Left renal pelvis (tissue), 4 donors: ENCODE results near the gene CD84. TPM values are rescaled to one million over a fixed set of nuclear protein-coding genes. Genes with fewer than 3 reads are reported as not detected.
"Not testable (repeated sequence)": the region's sequence is repeated elsewhere in the genome, so short reads cannot be mapped to it uniquely, and the experiment has no call there.

Experiments
- DNase-seq, 4 donors: peaks; one replicate each; pipeline ENCODE4 v3.0.0-alpha.2; 2013; ENCODE audit warnings: low read depth in 4 of 4, low spot score in 3 of 4
- polyA plus RNA-seq, 4 donors: library from polyadenylated mRNA; unstranded; fragments of 120-200 nt; gene quantifications; one replicate each; pipeline ENCODE4 v1.2.1, GENCODE V29; 2013; ENCODE audit not compliant: insufficient read length in 4 of 4

The CD84 gene
- polyA plus RNA-seq, 4 donors = 0.80 to 2.0 (median 1.2) TPM

DNA sequence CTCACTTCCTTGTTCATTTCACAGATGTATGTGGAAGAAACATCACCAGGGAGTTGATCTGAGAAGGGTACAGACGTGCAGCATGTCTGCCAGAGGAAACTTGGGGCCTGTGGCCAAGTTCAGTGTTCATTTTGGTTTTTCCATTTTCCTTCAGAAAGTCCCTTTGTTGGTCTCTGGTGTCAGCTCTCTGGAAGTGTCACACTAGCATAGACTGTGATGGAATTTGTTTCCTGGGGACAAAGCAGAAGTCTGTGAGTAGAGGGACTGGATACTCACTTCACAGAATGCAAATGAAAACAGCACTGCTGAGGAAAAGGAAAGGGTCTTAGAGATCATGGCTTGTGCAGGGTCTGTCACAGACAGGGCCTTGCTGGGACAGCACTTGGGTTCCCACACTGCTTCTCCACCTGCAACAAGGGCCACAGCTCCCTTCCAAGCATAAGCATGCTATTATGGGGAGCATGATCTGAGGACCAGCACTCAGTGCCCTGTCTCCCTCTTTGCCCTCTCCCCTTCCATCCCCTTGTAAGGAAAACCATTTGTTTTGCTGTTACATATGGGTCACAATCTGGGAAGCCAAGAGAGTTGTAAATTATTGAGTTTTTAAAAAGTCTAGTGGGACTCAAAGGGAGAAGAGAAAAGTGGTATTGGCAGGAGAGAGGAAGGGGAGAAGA lies 31.4 kb upstream of the CD84 start:
- no peak for DNase-seq

DNA sequence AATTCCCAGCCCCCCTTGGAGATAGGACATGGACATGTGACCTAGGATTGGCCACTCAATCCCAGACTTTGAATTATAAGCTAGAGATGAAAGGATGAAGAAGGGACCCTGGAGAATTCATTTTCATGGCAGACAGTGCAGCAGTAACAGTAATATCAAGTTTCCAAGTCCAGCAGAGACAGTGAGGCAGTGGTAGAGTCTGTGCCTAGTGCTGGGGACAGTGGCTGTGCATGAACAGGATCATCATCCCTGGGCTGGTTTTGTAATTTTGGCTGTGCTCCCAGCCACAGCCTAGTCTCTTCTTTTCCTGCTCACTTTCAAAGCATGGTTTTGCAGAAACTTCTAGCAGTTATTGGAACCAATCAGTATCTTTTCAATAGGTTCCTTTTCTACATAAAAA lies 29.6 kb upstream of the CD84 start:
- no peak for DNase-seq

DNA sequence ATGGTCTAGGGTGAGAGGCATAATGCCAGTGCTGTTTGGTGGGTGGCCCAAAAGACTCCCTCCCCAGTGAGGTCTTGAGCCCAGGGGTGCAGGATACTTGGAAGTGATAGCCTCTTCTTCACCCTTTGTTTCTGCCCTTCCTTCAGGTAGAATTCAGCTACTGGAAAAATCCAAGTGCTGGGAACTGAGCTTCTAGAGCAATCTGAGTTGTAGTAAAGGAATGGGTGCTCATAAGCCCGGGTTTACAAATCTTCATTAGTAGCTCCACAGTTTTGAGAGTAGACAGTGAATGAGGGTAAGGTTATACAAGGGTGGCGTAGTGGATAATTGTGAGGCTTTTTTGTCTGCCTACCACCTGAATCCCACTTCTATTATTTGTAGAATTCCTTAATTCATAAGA lies 29.2 kb upstream of the CD84 start:
- no peak for DNase-seq

DNA sequence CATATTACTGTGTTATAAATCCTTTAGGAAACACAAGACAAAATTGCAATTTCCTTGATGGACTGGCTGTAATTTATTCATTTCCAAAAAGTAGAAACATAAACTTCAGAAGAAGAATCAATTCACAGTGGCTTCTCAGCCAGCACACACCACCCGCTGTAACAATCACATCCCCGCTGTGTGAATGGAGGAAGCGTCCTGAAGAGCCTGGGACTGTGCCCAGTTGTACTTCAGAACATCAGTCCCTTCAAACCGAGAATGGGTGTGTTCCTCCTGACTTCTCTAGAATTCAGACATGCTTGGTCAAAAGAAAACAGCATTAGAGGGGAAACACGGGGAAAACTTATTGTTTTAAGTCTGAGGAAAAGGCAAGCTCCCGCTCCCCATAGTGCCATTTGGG lies 28.8 kb upstream of the CD84 start:
- DNase-seq = no peak

DNA sequence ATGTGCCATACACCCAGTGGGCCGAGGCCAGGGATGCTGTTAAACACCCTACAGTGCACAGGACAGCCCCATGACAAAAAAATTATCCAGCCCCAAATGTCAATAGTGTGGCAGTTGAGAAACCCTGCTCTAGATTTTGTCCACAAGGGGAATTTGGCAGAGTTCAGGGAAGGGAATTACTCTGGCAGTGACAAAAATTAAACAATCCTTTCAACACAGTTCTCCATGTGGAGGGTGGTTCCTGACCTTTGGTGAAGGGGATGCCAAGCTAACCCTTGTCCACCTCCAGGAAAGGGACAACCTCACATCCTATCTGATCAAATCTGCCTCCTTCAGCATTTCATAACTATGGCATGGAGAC lies 28.4 kb upstream of the CD84 start:
- DNase-seq = no peak

DNA sequence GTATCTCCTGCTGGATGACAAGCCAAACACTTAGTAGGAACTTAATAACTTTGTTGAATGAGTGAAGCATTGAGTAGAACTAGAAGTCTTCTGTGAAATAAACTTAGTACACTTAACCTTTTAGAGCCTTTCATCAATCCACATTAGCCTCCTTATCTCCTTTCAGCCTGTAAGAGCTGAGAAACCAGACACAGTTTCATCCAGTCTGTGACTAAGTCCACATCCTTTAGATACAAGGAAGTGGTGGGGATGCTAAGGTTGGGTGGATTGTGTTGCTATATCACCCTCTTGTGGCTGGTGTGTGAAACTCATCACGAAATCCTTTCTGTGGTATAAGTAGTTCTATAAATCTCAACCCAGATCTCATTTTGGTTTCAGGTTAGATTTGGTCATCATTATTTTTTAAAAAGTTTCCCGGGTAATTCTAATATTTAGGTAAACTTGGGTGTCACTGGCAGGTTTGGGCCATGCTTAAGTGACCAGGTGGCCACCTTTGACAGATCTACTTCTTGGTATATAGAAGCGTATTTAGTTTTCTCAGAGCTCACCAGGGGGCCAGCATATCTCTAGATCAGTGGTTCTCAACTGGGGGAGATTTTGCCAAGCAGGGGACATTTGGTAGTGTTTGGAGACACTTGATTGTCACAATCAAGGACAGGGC lies 27.8 kb upstream of the CD84 start:
- DNase-seq = peak in 2 of 4 donors; percentile 5 to 12

DNA sequence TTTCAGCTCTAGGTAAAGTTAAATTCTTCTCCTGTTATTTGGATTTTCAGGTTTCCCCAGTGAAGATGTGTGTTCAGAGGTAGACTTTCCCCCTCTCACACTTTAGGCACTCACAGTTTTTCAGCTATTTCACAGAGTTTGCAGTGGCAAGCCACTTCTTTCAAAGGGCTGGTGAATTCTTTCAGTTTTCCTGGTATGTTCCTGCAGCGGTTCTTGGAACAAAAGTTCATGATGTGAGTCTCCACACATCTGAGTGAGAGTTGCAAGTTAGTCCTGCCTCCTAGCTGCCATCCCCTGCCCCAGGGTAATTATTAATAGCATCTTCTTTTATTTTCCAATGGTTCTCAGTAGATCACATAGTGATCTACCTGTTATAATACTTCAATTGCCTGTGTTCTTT lies 27.3 kb upstream of the CD84 start:
- DNase-seq = no peak

DNA sequence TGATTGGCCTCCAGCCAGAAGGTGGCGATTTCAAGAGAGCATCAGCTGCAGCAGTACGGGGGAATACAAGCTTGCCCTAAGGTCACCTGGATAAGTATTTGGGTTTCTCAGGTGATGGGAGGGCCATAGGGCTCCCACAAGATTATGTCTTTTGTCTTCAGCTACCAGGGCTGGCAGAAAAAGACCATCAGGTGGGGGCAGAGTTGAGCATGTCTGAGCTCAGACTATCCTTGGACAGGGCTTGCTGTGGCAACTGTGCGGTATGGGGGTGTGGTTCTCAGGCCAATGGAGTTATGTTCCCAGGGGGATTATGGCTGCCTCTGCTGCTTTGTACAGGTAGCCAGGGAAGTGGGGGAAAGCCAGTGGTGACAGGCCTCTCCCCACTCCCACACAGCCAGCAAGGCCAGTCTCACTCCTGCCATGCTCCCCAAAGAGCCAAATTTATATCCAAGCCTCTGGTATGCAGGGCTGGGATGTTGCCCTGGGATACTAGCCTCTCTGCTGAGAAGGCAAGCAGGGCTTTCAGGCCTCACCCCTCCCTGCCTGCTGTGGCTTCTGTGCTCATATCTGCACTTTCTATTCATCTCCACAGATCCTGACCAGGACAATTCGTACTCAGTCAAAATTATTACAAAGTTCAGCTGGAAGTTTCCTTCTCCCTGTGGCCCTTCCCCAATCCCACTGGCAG lies 26.6 kb upstream of the CD84 start:
- no peak for DNase-seq

DNA sequence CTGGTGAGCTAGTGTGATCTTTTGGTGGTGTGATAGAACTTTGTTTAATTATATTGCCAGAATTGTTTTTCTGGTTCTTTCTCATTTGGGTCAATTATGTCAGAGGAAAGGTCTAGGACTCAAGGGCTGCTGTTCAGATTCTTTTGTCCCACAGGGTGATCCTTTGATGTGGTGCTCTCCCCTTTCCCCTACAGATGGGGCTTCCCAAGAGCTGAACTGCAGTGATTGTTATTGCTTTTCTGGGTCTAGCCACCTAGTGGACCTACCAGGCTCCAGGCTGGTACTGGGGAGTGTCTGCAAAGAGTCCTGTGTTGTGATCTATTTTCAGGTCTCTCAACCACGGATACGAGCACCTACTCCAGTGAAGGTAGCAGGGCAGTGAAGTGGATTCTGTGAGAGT lies 25.9 kb upstream of the CD84 start:
- DNase-seq = no peak

DNA sequence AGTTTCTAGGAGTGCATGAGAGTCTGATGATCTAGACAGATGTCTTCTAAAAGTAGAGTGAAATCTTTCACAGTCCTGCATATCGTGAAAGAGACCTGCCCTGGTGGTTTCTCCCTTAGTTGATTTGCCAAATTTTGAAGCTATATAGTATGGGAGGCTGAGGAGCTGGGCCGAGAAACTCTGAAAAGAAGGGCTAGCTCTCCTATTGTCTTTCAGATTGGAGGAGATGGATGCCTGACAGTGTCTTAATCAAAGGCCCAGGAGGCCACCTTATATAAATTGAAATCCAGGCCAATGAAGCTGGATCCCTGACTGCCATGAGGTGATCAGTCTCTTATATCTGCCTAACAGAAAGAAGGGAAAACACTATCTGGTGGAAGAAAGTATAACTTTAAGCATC lies 18.4 kb upstream of the CD84 start:
- DNase-seq = no peak

DNA sequence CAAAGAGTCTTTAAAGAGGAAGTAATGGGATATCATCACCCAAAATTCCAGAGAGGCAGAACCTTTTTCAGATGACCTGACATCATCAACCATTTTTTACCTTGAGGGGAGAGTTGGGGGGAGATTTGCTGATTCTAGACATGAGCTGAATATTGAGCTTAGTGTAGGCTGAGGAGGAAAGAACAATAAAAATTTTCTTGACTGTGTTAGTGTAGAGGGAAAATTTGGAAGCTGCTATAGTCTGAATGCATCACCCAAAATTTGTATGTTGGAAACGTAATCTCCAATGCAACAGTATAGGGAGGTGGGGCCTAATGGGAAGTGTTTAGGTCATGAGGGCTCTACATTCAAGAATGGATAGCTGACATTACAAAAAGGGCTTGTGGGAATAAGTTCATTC lies 17.8 kb upstream of the CD84 start:
- DNase-seq = no peak

DNA sequence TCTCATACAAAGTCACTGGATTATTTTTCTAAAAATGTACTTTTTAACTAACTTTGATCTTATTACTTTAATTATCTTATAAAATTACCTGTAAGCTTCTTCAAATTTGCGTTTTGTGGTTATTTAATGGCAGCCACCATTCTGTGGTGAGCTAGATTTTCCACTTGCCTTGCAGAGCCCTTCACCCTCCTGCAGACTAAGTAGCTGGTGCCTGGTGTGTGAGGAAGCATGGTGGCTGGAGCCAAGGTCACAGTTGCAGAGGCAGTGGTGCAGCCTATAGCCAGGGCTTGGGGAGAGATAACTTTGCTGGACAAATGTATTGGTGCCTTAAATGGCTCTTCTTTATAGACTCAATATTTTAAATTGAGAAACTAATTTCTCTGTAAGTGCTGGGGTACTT lies 11.2 kb upstream of the CD84 start:
- no peak for DNase-seq

DNA sequence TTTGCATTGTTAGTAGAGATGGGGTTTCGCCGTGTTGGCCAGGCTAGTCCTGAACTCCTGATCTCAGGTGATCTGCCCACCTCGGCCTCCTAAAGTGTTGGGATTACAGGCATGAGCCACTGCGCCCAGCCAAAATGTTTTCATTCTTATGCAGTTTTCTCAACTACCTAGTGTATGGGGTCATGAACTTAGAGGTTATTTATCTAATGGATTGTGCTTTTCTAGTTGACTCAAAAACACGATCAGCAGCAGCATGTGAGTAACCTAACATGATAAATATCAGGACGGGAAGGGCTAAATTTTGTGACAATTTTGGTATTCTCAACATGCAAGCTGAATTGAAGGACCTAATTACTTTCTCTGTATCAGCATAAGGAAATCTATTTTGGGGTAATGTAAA lies 9.2 kb upstream of the CD84 start:
- no peak for DNase-seq

DNA sequence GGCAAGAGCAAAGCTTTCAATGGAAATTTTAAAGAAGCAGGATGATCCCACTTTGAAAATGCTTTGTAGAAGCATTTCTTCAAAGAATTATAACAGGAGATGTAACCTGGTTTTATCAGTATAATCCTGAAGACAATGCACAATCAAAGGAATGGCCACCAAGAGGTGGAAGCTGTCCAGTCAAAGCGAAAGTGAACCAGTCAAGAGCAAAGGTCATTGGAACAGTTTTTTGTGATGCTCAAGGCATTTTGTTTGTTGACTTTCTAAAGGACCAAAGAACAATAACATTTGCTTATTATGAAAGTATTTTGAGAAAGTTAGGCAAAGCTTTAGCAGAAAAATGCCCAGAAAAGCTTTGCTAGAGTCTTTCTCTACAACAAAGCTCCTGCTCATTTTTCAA lies 5.5 kb upstream of the CD84 start:
- no peak for DNase-seq

DNA sequence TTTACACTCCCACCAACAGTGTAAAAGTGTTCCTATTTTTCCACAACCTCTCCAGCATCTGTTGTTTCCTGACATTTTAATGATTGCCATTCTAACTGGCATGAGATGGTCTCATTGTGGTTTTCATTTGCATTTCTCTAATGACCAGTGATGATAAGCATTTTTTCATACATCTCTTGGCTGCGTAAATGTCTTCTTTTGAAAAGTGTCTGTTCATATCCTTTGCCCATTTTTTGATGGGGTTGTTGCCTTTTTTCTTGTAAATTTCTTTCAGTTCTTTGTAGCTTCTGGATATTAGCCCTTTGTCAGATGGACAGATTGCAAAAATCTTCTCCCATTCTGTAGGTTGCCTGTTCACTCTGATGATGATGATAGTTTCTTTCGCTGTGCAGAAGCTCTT lies 3.7 kb upstream of the CD84 start:
- DNase-seq = not testable (repeated sequence)

DNA sequence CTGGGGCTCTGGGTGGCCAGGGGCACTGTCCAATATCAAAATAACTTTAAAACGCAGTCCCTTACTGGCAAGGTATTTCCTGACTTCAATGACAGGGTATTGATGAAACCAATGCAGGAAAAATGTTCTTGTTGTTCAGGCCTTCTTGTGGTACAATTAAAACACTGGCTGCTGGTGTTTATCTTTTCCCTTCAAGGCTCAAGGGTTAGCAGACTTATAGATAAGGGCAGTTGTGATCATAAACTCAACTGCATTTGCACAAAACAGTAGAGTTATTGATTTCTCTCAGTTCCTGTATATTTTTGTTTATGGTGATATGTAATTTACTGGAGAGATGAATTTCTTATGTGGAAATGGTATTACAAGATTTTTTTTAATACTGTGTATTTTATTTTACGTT lies 2.7 kb upstream of the CD84 start:
- no peak for DNase-seq

DNA sequence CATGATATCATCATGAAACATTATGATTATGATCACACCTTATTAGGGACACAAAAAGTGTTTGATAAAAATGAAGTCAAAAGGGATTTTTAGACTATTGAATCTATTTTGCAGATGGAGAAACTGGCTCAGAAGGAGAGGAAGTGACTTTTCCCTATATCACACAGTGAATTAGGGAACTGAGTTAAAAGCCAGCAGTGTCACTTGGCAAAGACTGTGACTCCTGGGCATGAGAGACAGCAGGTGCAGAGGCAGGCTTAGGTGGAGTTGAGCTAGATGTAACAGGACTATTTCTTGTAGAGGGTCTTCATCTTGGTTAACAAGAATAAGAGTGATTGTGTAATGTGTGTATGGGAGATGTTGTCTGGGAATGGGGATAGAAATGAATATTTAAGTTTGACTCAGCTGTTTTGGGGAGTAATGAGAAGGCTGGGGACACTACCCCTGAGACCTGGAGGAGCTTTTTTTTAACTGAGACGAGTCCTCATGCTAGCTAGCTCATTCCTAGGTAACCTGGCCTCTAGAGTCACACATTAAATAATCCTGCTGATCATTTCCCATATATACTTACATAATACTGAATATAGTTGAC lies 1.0 kb upstream of the CD84 start:
- no peak for DNase-seq

DNA sequence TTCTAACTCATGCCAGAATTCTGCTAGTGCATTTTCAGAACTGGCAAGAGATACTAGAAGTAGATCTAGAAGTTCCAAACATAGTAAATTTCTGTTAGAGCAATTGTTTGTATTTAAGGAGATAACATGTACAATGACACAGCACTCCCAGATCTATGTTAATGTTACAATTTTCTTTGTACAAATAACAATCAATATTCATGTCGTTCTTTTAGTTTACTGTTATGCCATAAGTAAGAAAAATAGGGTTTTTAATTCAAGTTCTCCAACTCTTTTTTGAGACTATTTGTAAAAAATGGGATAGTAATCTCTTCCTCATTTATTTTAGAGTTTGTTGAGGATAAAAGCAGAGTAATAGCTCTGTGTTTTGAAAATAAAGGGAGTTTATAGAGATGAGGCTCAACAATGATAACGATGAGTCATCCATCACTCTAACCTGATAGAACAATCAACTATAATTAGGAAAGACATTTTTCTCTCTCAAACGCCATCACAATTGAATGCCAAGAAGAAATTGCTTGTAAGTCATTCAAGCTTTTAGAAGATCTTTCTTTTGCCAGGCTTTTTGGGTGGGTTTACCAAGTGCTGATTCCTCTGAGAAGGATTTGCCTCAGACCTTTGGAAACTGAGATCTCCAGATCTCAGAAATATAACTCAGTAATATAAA lies 638 bp downstream of the CD84 start:
- no peak for DNase-seq

DNA sequence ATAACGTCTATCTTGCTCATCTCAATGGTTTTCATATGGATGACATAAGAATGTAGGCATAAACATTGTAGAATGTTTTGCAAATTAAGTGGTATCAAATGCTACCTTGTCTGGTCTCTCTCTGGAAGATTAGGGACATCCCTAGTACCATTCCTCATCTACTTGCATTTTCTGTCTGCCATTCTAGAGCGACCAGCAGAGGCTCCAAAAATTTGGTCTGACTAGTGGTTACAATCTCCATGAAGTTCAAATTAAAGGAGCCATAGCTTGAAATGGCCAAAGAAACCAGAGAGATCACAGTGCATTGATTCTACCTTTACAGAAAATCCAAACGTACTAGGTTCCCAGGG lies 1.1 kb downstream of the CD84 start:
- no peak for DNase-seq

DNA sequence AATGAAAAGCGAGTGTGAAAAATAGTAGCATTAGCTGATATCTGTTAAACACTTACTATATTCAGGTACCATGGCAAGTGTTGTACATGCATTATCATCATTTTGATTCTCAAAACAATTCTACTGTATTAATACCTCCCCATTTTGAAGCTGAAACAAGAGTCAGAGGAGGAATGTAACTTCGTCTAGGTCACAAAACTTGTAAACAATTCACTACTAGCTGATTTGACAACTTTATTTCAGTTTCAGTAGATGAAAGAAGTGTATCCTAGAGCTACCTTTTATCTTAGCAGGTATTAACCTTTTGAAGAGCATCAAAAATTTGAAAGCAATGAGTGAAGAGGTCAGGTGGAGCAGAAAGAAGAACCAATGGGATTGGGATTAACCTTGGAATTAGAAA lies 1.6 kb downstream of the CD84 start:
- DNase-seq = no peak

DNA sequence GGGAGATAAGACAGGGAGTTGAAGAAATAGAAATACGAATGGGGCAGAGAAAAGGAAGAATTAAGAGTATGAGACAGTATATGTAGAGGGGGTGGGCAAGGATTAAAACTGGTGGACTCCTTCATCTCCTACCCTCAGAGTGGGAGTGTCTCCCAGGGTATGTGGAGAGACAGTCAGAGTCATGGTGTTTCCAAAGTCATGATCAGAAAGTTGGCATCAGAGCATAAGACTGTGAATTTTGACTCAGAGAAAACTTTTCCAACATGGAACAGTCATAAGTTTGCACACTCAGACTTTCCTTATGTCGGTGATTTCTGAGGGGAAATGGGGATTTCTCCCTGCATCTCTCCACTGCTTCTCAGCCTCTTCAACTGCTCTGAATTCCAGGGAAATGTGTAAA lies 2.4 kb downstream of the CD84 start:
- DNase-seq = no peak

DNA sequence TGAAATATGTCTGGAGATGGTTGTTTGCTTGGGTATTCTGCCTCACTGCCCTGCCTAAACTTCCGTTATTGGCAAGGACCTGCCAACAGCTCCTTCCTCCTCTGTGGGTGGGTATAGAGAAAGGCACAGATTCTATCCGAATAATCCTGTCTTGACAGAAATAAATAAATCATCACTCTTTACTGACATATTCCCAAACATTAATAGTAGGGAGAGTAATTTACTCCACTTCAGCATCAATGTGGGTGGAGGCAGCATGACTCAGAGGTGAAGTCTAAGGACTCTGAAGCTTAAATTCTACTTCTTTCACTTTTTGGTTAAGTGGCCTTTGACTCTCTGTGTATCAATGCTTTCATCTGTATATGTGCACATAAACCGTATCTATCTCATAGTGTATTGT lies 2.9 kb downstream of the CD84 start:
- no peak for DNase-seq
